Neural progenitor cell (in vitro differentiated cells): ENCODE data around the gene NEDD8.

ENCODE experiments used
- CTCF ChIP-seq: fragments of 200-600 bp; sonication (generic); IDR thresholded peaks from 2 replicates; pipeline ENCODE4 v1.5.1; 2017; ENCODE audit warnings: antibody characterized with exemption, mild to moderate bottlenecking
- EZH2 ChIP-seq: fragments of 200-600 bp; sonication (generic); IDR thresholded peaks from 2 replicates; pipeline ENCODE4 v1.6.1; 2017; ENCODE audit warnings: antibody characterized with exemption, mild to moderate bottlenecking, moderate library complexity
- EZH2phosphoT487 ChIP-seq: fragments of 200-600 bp; sonication (generic); IDR thresholded peaks from 2 replicates; pipeline ENCODE4 v1.6.1; 2017; ENCODE audit warnings: antibody characterized with exemption

- TF ChIP-seq CTCF (no peak), EZH2phosphoT487 (no peak), EZH2 (no peak)
Observed at GRCh38 chr14:24258548-24259265, 26.5 kb upstream of the NEDD8 start.
